Islet precursor cell (in vitro differentiated cells): ENCODE results near the gene UBE2R2.
A peak's percentile ranks its signal among the peaks of the same experiment; 100 is the strongest.
"Not testable (repeated sequence)": the region's sequence is repeated elsewhere in the genome, so short reads cannot be mapped to it uniquely, and the experiment has no call there.

Source experiments
- DNase-seq: peaks from one replicate; pipeline ENCODE4 v3.0.0-alpha.2; 2018

Gene UBE2R2

GRCh38 chr9:33799928-33800704 is 16.8 kb upstream of the UBE2R2 start:
- no peak for DNase-seq

- no peak for DNase-seq
These were observed 16.1 kb upstream of the UBE2R2 start for GRCh38 chr9:33800886-33801285.

- not testable (repeated sequence) for DNase-seq
These were observed 14.9 kb upstream of the UBE2R2 start for GRCh38 chr9:33801943-33802500.

GRCh38 chr9:33804196-33804595 is 12.8 kb upstream of the UBE2R2 start:
- not testable (repeated sequence) for DNase-seq

- not testable (repeated sequence) for DNase-seq
These were observed 9.8 kb upstream of the UBE2R2 start for GRCh38 chr9:33807156-33807555.

- DNase-seq = not testable (repeated sequence)
These were observed 8.0 kb upstream of the UBE2R2 start for GRCh38 chr9:33808979-33809322.

GRCh38 chr9:33809506-33809905 is 7.5 kb upstream of the UBE2R2 start:
- DNase-seq = no peak

GRCh38 chr9:33813712-33814641 is 3.0 kb upstream of the UBE2R2 start:
- no peak for DNase-seq

- DNase-seq = no peak
These were observed 1.2 kb upstream of the UBE2R2 start for GRCh38 chr9:33815781-33816180.

GRCh38 chr9:33817327-33818166 is 587 bp downstream of the UBE2R2 start:
- DNase-seq = peak; percentile 92

GRCh38 chr9:33818167-33818846 is 1.3 kb downstream of the UBE2R2 start:
- DNase-seq = no peak

GRCh38 chr9:33818847-33819500 is 2.0 kb downstream of the UBE2R2 start:
- no peak for DNase-seq

GRCh38 chr9:33820231-33820745 is 3.3 kb downstream of the UBE2R2 start:
- no peak for DNase-seq

GRCh38 chr9:33823801-33824200 is 6.8 kb downstream of the UBE2R2 start:
- no peak for DNase-seq

GRCh38 chr9:33827285-33827684 is 10.3 kb downstream of the UBE2R2 start:
- DNase-seq = not testable (repeated sequence)

- DNase-seq = not testable (repeated sequence)
These were observed 12.8 kb downstream of the UBE2R2 start for GRCh38 chr9:33829641-33830230.

GRCh38 chr9:33835625-33836260 is 18.8 kb downstream of the UBE2R2 start:
- no peak for DNase-seq

- not testable (repeated sequence) for DNase-seq
These were observed 19.3 kb downstream of the UBE2R2 start for GRCh38 chr9:33836261-33836660.

- DNase-seq = no peak
These were observed 20.2 kb downstream of the UBE2R2 start for GRCh38 chr9:33837138-33837537.

- DNase-seq = no peak
These were observed 23.4 kb downstream of the UBE2R2 start for GRCh38 chr9:33840381-33840780.
